ENCODE measurements around the gene ATG7. TPM values are rescaled to one million over a fixed set of nuclear protein-coding genes. Genes with fewer than 3 reads are reported as not detected.

The ATG7 gene
- total RNA-seq, 1 experiment from 2014 or later = 29.3 TPM

DNA sequence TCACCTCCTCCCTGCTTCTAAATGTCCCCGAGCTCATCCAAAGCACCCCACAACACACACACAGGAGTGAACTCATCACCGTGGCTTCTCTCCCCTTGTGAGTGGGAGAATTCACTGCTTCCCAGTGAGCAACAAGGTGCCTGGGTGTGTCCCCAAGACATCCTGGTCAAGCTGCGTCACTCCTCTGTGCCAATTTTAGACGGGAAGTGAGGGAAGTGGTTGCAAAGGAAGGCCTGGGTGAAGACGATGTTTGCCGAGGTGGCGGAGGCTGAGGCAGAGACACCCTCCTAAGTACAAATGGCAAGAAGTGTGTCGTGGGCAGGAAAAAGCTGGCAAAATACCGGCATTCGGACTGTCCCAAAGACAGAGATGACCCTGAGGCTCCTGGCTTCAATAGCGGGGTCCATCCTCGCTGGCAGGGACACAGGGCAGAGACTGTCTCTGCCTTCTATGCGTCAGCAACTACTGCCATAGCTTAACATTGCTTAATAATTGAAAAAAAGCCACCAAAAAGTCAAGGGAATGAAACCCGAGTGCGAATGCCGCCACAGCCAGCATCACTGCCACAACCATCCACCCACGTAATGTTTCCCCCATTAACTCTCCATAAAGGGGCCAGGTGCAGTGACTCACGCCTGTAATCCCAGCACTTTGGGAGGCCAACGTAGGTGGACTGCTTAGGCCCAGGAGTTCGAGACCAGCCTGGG is 298.7 kb downstream of the ATG7 start:
- Histone ChIP-seq H3K4me2 (ENCODE audit: low read length) (peak overlapping the region; percentile 28), H3K4me3 (replicated peaks in 1 of 2; ENCODE audit: low read depth in 1 of 2, low read length in 2 of 2) (no peak overlapping the region), H3K27me3 (ENCODE audit: insufficient read depth, low read length) (no peaks in the 10 kb centered on the region), H4K20me1 (ENCODE audit: insufficient read depth) (no peaks in the 10 kb centered on the region), H3K79me2 (ENCODE audit: insufficient read depth, low read length) (no peaks in the 10 kb centered on the region; the same call in 1 of the 2 replicates), H2AFZ (ENCODE audit: low read depth, low read length, poor library complexity, severe bottlenecking) (no peak overlapping the region), H3K9ac (ENCODE audit: low read length) (no peak overlapping the region), H3K4me1 (ENCODE audit: control insufficient read depth in 1 of 2, insufficient read depth in 2 of 2, low read length in 2 of 2) (peaks cover 30 to 47% of the 10 kb centered on the region in 2 experiments), H3K36me3 (ENCODE audit: control insufficient read depth in 1 of 2, insufficient read depth in 2 of 2, low read length in 2 of 2) (no peaks in the 10 kb centered on the region), H3K27ac (ENCODE audit: low read depth, low read length) (no peak overlapping the region), H3K9me3 (ENCODE audit: control insufficient read depth in 1 of 2, insufficient read depth in 1 of 2, low read depth in 1 of 2, low read length in 2 of 2) (no peaks in the 10 kb centered on the region), H3K9me2 (ENCODE audit: insufficient read depth) (no peaks in the 10 kb centered on the region)
- intact Hi-C loops (cut with micrococcal nuclease) = no loop called here
- CTCF ChIA-PET = no interaction called here
- TF ChIP-seq CTCF (IDR thresholded peaks at IDR 0.05 in 2 of 3, conservative IDR thresholded peaks at IDR 0.05 in 1 of 3; ENCODE audit: borderline replicate concordance in 1 of 3, insufficient read depth in 1 of 3, low read depth in 2 of 3, low read length in 2 of 3) = no peak
- TF ChIP-seq CBX3 (IDR thresholded peaks at IDR 0.05; ENCODE audit: low read depth) = no peak
- no peak for TF ChIP-seq EZH2 (IDR thresholded peaks at IDR 0.05)
- no peak for TF ChIP-seq EZH2phosphoT487 (IDR thresholded peaks at IDR 0.05; ENCODE audit: borderline replicate concordance)
- TF ChIP-seq, protein P1, sequence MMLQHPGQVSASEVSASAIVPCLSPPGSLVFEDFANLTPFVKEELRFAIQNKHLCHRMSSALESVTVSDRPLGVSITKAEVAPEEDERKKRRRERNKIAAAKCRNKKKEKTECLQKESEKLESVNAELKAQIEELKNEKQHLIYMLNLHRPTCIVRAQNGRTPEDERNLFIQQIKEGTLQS (IDR thresholded peaks at IDR 0.05) = no peak
- no peak for TF ChIP-seq JUND (IDR thresholded peaks at IDR 0.05)
- no peak for TF ChIP-seq ELF1 (IDR thresholded peaks at IDR 0.05; ENCODE audit: borderline replicate concordance, low read depth)
- TF ChIP-seq, protein P2, sequence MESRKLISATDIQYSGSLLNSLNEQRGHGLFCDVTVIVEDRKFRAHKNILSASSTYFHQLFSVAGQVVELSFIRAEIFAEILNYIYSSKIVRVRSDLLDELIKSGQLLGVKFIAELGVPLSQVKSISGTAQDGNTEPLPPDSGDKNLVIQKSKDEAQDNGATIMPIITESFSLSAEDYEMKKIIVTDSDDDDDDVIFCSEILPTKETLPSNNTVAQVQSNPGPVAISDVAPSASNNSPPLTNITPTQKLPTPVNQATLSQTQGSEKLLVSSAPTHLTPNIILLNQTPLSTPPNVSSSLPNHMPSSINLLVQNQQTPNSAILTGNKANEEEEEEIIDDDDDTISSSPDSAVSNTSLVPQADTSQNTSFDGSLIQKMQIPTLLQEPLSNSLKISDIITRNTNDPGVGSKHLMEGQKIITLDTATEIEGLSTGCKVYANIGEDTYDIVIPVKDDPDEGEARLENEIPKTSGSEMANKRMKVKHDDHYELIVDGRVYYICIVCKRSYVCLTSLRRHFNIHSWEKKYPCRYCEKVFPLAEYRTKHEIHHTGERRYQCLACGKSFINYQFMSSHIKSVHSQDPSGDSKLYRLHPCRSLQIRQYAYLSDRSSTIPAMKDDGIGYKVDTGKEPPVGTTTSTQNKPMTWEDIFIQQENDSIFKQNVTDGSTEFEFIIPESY (IDR thresholded peaks at IDR 0.05; ENCODE audit: extremely low read depth, insufficient replicate concordance, low read length) = no peak
- TF ChIP-seq SP1 (IDR thresholded peaks at IDR 0.05; ENCODE audit: low read depth) = no peak
- TF ChIP-seq RAD21 (IDR thresholded peaks at IDR 0.05; ENCODE audit: low read depth) = no peak
- no peak for TF ChIP-seq POLR2A (IDR thresholded peaks at IDR 0.05; ENCODE audit: borderline replicate concordance, extremely low read depth, insufficient read depth, insufficient read length)
- TF ChIP-seq, protein P3, sequence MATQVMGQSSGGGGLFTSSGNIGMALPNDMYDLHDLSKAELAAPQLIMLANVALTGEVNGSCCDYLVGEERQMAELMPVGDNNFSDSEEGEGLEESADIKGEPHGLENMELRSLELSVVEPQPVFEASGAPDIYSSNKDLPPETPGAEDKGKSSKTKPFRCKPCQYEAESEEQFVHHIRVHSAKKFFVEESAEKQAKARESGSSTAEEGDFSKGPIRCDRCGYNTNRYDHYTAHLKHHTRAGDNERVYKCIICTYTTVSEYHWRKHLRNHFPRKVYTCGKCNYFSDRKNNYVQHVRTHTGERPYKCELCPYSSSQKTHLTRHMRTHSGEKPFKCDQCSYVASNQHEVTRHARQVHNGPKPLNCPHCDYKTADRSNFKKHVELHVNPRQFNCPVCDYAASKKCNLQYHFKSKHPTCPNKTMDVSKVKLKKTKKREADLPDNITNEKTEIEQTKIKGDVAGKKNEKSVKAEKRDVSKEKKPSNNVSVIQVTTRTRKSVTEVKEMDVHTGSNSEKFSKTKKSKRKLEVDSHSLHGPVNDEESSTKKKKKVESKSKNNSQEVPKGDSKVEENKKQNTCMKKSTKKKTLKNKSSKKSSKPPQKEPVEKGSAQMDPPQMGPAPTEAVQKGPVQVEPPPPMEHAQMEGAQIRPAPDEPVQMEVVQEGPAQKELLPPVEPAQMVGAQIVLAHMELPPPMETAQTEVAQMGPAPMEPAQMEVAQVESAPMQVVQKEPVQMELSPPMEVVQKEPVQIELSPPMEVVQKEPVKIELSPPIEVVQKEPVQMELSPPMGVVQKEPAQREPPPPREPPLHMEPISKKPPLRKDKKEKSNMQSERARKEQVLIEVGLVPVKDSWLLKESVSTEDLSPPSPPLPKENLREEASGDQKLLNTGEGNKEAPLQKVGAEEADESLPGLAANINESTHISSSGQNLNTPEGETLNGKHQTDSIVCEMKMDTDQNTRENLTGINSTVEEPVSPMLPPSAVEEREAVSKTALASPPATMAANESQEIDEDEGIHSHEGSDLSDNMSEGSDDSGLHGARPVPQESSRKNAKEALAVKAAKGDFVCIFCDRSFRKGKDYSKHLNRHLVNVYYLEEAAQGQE (IDR thresholded peaks at IDR 0.05; ENCODE audit: low read depth) = no peak
- no peak for TF ChIP-seq CEBPB (IDR thresholded peaks at IDR 0.05; ENCODE audit: low read depth)
- no peak for TF ChIP-seq FOSL1 (IDR thresholded peaks at IDR 0.05; ENCODE audit: low read depth)
- TF ChIP-seq SIN3A (IDR thresholded peaks at IDR 0.05; ENCODE audit: low read depth) = no peak
- TF ChIP-seq, protein P4, sequence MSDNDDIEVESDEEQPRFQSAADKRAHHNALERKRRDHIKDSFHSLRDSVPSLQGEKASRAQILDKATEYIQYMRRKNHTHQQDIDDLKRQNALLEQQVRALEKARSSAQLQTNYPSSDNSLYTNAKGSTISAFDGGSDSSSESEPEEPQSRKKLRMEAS (IDR thresholded peaks at IDR 0.05) = no peak
- TF ChIP-seq TCF7L2 (IDR thresholded peaks at IDR 0.05; ENCODE audit: borderline replicate concordance, extremely low read depth, insufficient read depth, insufficient read length) = no peak
- TF ChIP-seq ZNF274 (IDR thresholded peaks at IDR 0.05; ENCODE audit: low read depth, low read length) = no peak
- BruUV-seq (replicated peaks) = no TSS peak
- POLR2A ChIA-PET = no interaction called here
- RAD21 ChIA-PET (ENCODE audit: low non-redundant PET in 1 of 2, low total read pairs in 2 of 2, uncharacterized antibody in 2 of 2, unreplicated experiment in 2 of 2) = no interaction called here
- DNase-seq (ENCODE audit: low read depth, low spot score) (no peak), ATAC-seq (no peak)

Data from HCT116 (cell line).